GM12891 (cell line): Measurements from ENCODE around the gene UNC5A.

Experiments
- DNase-seq: peaks from one replicate; pipeline ENCODE4 v3.0.0; 2011; ENCODE audit warnings: low spot score; ENCODE audit not compliant: insufficient read length
- FAIRE-seq: peaks from 2 replicates; lab custom pipeline; 2011; peaks lifted over from hg19 to GRCh38; lab: Jason Lieb, UNC
- PAX5 ChIP-seq: IDR thresholded peaks from 2 replicates; pipeline ENCODE4 v1.6.1; 2011; ENCODE audit warnings: low read length, moderate library complexity, mild to moderate bottlenecking; ENCODE audit not compliant: insufficient read depth, severe bottlenecking
- POLR2A ChIP-seq: IDR thresholded peaks from 2 replicates; pipeline ENCODE4 v1.6.1; 2011; ENCODE audit warnings: low read depth, low read length, control low read depth
- POLR2AphosphoS5 ChIP-seq: IDR thresholded peaks from 2 replicates; pipeline ENCODE4 v1.6.1; 2011; ENCODE audit warnings: low read depth, low read length, control low read depth
- POU2F2 ChIP-seq: IDR thresholded peaks from 2 replicates; pipeline ENCODE4 v1.6.1; 2011; ENCODE audit warnings: low read depth, mild to moderate bottlenecking, control low read depth, low read length, moderate library complexity
- SPI1 ChIP-seq: IDR thresholded peaks from 2 replicates; pipeline ENCODE4 v1.6.1; 2011; ENCODE audit warnings: low read depth, low read length, control low read depth
- TAF1 ChIP-seq: IDR thresholded peaks from 2 replicates; pipeline ENCODE4 v1.6.1; 2011; ENCODE audit warnings: low read depth, low read length, control low read depth

Gene UNC5A

DNA sequence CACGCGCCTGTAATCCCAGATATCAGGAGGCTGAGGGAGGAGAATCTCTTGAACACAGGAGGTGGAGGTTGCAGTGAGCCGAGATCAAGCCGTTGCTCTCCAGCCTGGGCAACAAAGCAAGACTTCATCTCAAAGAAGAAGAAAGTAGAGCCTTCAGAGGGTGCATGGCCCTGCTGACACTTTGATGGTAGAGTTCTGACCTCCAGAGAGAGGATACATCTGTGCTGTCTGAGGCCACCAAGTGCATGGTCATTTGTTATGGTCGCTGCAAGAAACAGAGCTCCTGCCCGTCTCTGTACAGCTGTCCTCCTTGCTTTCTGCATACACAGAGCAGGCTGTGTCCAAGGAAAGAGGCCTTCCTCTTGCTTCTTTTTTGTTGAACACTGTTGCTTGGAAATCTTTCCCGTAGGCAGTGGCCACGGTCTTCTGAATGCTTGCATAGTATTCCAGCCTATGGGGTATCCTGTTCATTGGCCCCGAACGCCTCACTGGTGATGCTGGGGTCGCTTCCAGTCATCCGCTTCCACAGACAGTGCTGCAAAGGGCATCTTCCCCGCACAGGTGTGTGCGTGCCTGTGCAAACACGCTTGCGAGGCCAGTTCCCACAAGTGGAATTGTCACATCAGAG is 36.8 kb upstream of the UNC5A start:
- no peak for FAIRE-seq

DNA sequence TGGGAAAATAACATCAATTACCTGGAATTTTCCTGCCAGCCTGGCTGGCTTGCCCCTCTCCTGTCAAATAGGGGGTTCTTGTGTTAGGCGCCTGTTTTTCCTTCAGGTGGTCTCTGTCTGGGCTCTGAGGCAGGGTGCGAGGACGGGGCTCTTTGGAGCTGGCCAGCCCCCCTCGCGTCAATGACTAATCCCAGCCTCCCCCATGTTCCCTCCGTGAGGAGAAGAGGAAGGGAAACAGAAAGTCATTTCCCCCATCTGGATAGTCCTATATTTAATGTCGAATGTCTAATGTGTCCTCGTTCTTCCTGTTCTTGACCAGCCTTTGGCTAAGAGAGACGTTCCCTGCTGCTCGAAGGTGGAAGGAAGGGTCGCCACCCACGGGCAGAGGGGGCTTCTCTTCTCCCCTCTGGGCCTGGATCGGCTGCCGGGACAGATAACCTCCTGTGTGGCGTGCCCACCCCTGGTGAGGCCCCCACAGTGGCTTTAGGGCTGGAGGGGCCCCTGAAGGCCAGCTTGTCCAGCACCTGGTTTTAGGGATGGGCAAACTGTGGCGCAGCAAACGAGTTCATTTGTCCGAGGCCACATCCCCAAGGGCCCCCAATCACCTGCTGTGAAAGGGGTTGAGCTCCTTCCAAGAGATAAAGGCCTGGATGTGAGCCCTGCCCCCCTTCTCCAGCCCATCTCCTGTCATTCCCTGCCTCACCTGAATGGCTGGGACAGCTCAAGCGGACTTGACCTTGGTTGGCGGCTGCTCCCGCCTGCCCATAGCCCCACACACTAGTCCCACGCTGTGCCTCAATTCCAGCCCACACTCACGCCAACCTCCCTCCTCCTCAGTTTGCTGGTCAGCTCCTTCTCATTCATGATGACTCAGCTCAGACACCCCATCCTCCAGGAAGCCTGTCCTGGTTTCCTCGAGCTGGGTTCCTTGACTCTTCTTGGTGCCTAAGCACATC is 35.9 kb upstream of the UNC5A start:
- TF ChIP-seq SPI1 (no peak), POU2F2 (no peak), POLR2A (no peak), PAX5 (no peak), TAF1 (no peak), POLR2AphosphoS5 (no peak)
- DNase-seq = no peak
- FAIRE-seq = no peak

More for the DNA sequence above, 36.8 kb upstream of the UNC5A start:
- DNase-seq = no peak
- TF ChIP-seq PAX5 (no peak), SPI1 (no peak), TAF1 (no peak), POLR2AphosphoS5 (no peak), POU2F2 (no peak), POLR2A (no peak)

DNA sequence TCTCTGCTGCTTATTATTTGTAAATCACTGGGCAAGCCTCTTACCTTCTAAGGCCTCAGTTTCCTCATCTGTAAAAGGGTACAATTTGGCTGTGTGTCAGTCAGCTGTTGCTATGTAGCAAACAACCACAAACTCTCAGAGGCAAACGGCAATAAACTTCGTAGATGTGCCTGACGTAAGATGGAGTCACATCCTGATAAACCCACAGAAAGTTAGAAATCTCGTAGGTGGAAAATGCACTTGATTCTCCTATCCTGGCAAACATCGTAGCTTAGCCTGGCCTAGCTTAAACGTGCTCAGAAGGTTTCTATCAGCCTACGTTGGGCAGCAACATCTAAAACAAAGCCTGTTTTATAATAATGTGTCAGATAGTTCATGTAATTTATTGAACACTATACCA is 35.0 kb upstream of the UNC5A start:
- TF ChIP-seq TAF1 = no peak
- no peak for TF ChIP-seq PAX5
- TF ChIP-seq POLR2A = no peak
- TF ChIP-seq POU2F2 = no peak
- TF ChIP-seq POLR2AphosphoS5 = no peak
- no peak for TF ChIP-seq SPI1
- no peak for DNase-seq
- FAIRE-seq = no peak

DNA sequence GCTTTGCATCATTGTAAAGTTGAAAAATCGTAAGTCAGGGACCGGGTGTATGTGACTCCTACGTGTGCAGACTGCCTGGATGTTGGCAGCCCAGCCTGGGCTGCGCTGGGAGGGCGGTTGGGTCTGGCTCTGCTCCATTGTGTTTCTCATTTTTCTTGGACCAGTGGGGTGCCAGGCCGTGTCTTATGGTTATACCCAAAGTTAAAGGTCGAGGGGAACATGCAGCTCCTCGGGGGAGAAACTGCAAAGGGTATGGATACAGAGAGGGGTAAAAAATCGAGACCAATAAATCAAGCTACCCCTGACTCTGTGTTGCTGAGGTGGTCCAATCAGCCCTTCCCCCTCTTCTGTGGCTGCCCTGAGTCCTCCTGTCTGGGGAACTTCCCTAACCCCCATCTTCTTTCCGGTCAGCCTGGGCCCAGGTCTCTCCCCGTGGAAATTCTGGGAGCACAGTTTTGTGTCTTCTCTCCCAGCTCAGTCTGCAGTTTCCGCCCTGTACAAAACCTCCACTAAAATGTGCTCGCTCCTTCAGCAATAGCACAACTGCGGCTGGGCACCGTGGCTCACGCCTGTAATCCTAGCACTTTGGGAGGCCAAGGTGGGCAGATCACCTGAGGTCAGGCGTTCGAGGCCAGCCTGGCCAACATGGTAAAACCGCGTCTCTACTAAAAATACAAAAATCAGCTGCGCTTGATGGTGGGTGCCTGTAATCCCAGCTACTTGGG is 34.1 kb upstream of the UNC5A start:
- FAIRE-seq = no peak
- TF ChIP-seq POU2F2 (no peak), SPI1 (no peak), POLR2A (no peak), PAX5 (no peak), POLR2AphosphoS5 (no peak), TAF1 (no peak)
- no peak for DNase-seq

DNA sequence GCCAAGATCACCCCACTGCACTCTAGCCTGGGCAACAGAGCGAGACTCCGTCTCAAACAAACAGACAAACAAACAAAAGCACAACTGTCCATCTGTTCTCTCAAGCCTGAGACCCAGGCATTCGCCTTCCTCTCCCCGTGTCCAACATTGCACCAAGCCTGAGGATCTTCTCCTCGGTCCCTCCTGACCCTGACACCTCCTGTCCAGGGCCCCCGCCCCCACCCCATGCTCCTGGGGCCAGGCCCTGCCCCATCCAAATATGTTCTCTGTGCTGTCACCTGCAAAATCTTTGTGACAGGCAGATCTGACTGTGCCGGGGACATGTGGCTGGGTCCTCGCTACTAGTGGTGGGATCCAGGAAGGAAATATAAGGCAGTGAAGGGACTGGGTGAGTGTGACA is 33.4 kb upstream of the UNC5A start:
- no peak for DNase-seq
- TF ChIP-seq PAX5 (no peak), POU2F2 (no peak), POLR2A (no peak), POLR2AphosphoS5 (no peak), TAF1 (no peak), SPI1 (no peak)
- FAIRE-seq = no peak

DNA sequence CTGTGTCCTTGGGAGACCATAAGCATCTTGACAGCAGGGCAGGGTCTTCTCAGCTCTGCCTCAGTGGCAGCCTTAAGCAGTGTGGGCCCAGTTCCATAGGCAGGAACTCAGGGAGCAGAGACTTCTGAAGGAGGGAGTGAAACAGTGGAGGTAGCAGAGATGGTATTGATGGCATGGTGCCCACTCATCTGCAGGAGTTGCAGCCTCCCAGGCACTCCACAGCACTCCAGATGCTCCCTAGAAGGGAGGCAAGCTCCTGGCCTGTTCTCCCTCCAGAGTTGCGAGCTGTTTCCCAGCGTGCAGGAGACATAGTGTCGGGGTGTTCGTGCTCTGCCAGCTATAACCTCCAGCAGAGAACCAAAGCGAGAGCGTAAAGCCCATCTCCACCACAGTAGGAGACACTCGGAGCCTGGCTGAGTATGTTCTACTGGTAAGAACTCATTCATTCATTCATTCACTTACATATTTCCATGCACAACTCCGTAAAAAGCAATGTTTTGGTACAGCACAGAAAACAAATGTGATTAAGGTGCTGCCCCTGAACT is 31.4 kb upstream of the UNC5A start:
- no peak for TF ChIP-seq POLR2AphosphoS5
- TF ChIP-seq SPI1 = no peak
- no peak for TF ChIP-seq POLR2A
- TF ChIP-seq TAF1 = no peak
- TF ChIP-seq PAX5 = no peak
- no peak for TF ChIP-seq POU2F2
- DNase-seq = no peak
- FAIRE-seq = no peak

DNA sequence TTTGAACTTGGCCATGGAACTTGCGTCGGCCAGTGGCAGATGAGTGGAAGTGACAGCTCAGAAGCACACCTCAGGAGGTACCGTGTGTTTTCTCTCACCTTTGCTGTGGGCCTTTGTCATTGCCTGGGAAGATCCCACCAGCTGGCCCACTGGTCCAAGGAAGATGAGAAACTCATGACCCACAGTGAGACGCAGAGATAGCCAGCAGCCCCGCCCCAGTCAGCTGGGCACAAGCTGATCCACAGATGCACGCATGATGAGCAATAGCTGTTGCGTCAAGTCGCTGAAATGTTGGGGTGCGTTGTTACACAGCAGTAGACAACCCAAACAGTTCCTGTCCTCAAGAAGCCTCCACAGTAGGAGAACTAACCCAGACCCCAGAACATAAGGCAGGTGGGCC is 30.8 kb upstream of the UNC5A start:
- FAIRE-seq (no peak), DNase-seq (no peak)
- no peak for TF ChIP-seq POLR2AphosphoS5
- TF ChIP-seq SPI1 = no peak
- TF ChIP-seq TAF1 = no peak
- no peak for TF ChIP-seq POU2F2
- TF ChIP-seq PAX5 = no peak
- TF ChIP-seq POLR2A = no peak

DNA sequence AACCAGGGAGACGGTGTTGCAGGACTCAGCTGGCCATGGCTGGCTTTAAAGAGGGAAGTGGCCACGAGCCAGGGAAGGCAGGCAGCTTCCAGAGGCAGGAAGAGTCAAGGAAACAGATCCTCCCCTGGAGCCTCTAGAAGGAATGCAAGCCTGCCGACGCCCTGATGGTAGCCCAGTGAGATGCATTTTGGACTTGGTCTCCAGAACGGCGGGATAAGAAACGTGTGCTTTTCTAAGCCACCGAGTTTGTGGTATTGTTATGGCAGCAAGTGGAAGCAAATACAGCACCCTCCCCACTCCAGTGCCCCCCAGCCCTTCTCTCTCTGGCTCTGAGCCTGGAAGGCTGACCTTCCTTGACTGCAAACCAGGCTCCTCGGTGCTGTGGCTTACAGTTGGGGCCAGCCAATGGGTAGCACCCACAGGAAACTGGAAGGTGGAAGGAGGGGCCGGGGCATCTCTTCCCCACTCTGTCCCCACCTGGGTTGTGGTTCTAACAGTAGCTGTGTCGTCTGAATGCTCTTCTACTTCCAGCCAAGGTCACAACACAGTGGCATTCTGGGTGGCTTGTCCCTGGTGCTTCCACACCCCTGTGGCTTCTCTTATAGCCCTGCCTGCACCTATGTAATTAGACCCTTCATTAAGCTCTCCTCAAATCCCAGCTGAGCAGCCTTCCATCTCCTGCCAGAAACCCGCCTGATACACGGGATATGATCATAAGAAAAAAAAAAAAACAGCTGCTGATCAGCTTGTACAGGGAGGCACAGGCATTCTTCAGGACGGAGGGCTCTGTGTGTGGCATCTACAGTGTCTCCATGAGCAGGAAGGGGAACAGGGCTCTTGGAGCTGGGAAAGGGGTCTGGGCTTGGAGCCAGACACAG is 29.9 kb upstream of the UNC5A start:
- TF ChIP-seq SPI1 (no peak), TAF1 (no peak), POLR2A (no peak), POLR2AphosphoS5 (no peak), PAX5 (no peak), POU2F2 (no peak)
- no peak for DNase-seq
- FAIRE-seq = no peak
